Sigmoid colon (tissue), 7 donors: ENCODE data around the gene GRXCR1. TPM values are rescaled to one million over a fixed set of nuclear protein-coding genes. Genes with fewer than 3 reads are reported as not detected.

ENCODE experiments used
- DNase-seq: peaks from one replicate; pipeline ENCODE4 v3.0.0-alpha.2; 2019
- H3K27ac ChIP-seq, 4 donors: fragments of 200-600 bp; sonication (generic); one replicate each; pipeline ENCODE4 v1.5.1; 2016 to 2019; ENCODE audit warnings: mild to moderate bottlenecking in 1 of 4
- H3K27me3 ChIP-seq, 3 donors: fragments of 200-600 bp; sonication (generic); one replicate each; pipeline ENCODE4 v1.5.1; 2019; ENCODE audit warnings: mild to moderate bottlenecking in 1 of 3
- H3K36me3 ChIP-seq, 4 donors: fragments of 200-600 bp; sonication (generic); one replicate each; pipeline ENCODE4 v1.5.1; 2016 to 2019
- H3K4me1 ChIP-seq, 4 donors: fragments of 200-600 bp; sonication (generic); one replicate each; pipeline ENCODE4 v1.5.1; 2017 to 2019
- H3K4me3 ChIP-seq, 4 donors: fragments of 200-600 bp; sonication (generic); one replicate each; pipeline ENCODE4 v1.5.1; 2017 to 2019; ENCODE audit warnings: mild to moderate bottlenecking in 2 of 4, moderate library complexity in 1 of 4
- H3K9me3 ChIP-seq, 4 donors: fragments of 200-600 bp in 3 of 4; sonication (generic) in 3 of 4; one replicate each; pipeline versions ENCODE4 v1.5.1 to v1.6.1; 2013 to 2019
- CTCF ChIP-seq, 4 experiments: fragments of 450-650 bp in 3 of 4; fragments of 200-600 bp in 1 of 4; IDR thresholded peaks; one replicate each; pipeline ENCODE4 v1.5.1; 2016 to 2019; ENCODE audit warnings: antibody characterized with exemption in 4 of 4, mild to moderate bottlenecking in 3 of 4, moderate library complexity in 2 of 4
- EP300 ChIP-seq, 4 donors: sonication (generic); formaldehyde crosslinking; IDR thresholded peaks; one replicate each; pipeline ENCODE4 v1.6.1; 2017; ENCODE audit warnings: antibody characterized with exemption in 4 of 4
- POLR2A ChIP-seq, 2 donors: fragments of 450-650 bp; IDR thresholded peaks; one replicate each; pipeline ENCODE4 v1.6.1; 2016; ENCODE audit warnings: antibody characterized with exemption in 2 of 2, mild to moderate bottlenecking in 2 of 2, moderate library complexity in 2 of 2
- POLR2AphosphoS5 ChIP-seq, 4 donors: sonication (generic); formaldehyde crosslinking; IDR thresholded peaks; one replicate each; pipeline ENCODE4 v1.6.1; 2017; ENCODE audit warnings: antibody characterized with exemption in 4 of 4
- WGBS, 2 donors: extraction: QIAGEN DNeasy Blood & Tissue Kit; methylation state at CpG; one replicate each; pipeline ENCODE4 v1.1.7; 2013; 5-methylcytosine and 5-hydroxymethylcytosine counted together
- intact Hi-C: fragments of 100-400 bp; cut with DNase I; formaldehyde crosslinking; loops from one replicate; pipeline ENCODE4 v1.15.1; 2023
- polyA plus RNA-seq, 3 donors: library from polyadenylated mRNA; stranded (reverse); fragments of 200-250 nt; gene quantifications; one replicate each; pipeline ENCODE4 v1.2.3, GENCODE V29; 2013
- total RNA-seq, 4 donors: library from RNA; depleted of rRNA; stranded (reverse); fragments of >200 nt; gene quantifications; one replicate each; pipeline ENCODE4 v1.1.0, GENCODE V29; 2016
- donor health status: healthy with polysubstance abuse.
- donor health status: Bipolar disorder and iron deficiency.
- donor health status: healthy.

The GRXCR1 gene
- total and polyA plus RNA-seq, 7 donors: not detected

- TF ChIP-seq EP300 (IDR thresholded peaks at IDR 0.05) (no peak), CTCF (IDR thresholded peaks at IDR 0.05) (no peak), POLR2AphosphoS5 (IDR thresholded peaks at IDR 0.05) (no peak), POLR2A (IDR thresholded peaks at IDR 0.05) (no peak)
- no peak for DNase-seq
- no peaks in the 10 kb centered on the region for H3K27me3 ChIP-seq
- H3K4me3 ChIP-seq: no peak overlapping the region
- intact Hi-C loops: no loop called here
- no peak overlapping the region for H3K27ac ChIP-seq
- H3K36me3 ChIP-seq: no peaks in the 10 kb centered on the region
- H3K9me3 ChIP-seq: no peaks in the 10 kb centered on the region
- no peaks in the 10 kb centered on the region for H3K4me1 ChIP-seq
- WGBS, 2 donors: 79 to 92% methylated on average over 2 of the region's 2 CpGs
Measured at GRCh38 chr4:42917296-42917695, 24.8 kb downstream of the GRXCR1 start.

- no peaks in the 10 kb centered on the region for H3K4me1 ChIP-seq
- intact Hi-C loops: no loop called here
- no peaks in the 10 kb centered on the region for H3K36me3 ChIP-seq
- H3K27me3 ChIP-seq: no peaks in the 10 kb centered on the region
- TF ChIP-seq CTCF (IDR thresholded peaks at IDR 0.05) (no peak), EP300 (IDR thresholded peaks at IDR 0.05) (no peak), POLR2AphosphoS5 (IDR thresholded peaks at IDR 0.05) (no peak), POLR2A (IDR thresholded peaks at IDR 0.05) (no peak)
- DNase-seq: no peak
- H3K9me3 ChIP-seq: no peaks in the 10 kb centered on the region
- H3K27ac ChIP-seq: no peak overlapping the region
- H3K4me3 ChIP-seq: no peak overlapping the region
Measured at GRCh38 chr4:42923431-42923830, 30.9 kb downstream of the GRXCR1 start.

DNA sequence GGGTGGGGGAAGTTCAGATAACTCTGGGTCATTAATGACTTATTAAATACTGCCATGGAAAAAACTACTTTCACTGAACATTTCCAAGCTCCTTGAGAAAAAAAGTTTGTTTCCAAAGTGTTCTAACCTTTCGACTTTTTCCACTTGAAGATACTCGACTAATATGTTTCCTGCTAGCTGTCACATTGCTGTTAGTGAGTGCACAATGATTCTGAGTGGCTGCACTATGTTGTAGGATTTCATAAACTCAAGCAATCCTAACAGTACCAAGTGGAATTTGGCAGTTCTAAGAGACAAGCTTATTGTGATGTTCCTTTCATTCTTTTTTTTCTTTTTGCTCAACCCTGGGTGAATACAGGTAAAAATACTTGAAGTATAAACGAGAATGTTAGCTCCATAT lies 33.4 kb downstream of the GRXCR1 start:
- no peak for TF ChIP-seq POLR2A (IDR thresholded peaks at IDR 0.05)
- TF ChIP-seq CTCF (IDR thresholded peaks at IDR 0.05): no peak
- TF ChIP-seq POLR2AphosphoS5 (IDR thresholded peaks at IDR 0.05): no peak
- no peak for TF ChIP-seq EP300 (IDR thresholded peaks at IDR 0.05)
- intact Hi-C loops: no loop called here
- no peak overlapping the region for H3K27ac ChIP-seq

DNA sequence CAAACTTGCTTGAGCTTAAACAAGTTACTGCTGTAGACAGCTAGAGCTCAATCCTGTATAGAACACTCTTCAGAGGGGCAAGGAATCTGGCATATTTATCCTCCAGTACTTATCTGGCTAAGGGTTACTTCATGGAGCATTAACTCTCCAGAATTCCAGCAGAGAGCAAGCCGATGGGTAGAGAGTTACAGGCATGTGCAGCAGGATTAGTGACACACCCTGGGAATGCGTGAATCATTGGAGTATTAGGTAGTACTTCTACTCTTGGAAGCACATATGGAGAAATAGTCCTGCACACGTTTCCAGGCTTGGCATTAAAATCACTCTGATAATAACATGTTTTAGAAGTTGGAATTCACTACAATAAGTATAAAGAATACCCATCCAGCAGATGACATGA lies 35.4 kb downstream of the GRXCR1 start:
- no peaks in the 10 kb centered on the region for H3K36me3 ChIP-seq
- H3K4me1 ChIP-seq: no peaks in the 10 kb centered on the region
- no peaks in the 10 kb centered on the region for H3K9me3 ChIP-seq
- no peak for TF ChIP-seq POLR2A (IDR thresholded peaks at IDR 0.05)
- intact Hi-C loops: no loop called here
- DNase-seq: no peak
- H3K4me3 ChIP-seq: no peak overlapping the region
- 56 to 75% methylated on average over 3 of the region's 3 CpGs for WGBS, 2 donors
- no peaks in the 10 kb centered on the region for H3K27me3 ChIP-seq
- H3K27ac ChIP-seq: no peak overlapping the region

More for the DNA sequence above, 33.4 kb downstream of the GRXCR1 start:
- 42 to 53% methylated on average over 3 of the region's 3 CpGs for WGBS, 2 donors
- Histone ChIP-seq H3K36me3 (no peaks in the 10 kb centered on the region), H3K9me3 (no peaks in the 10 kb centered on the region), H3K4me3 (no peak overlapping the region), H3K27me3 (no peaks in the 10 kb centered on the region), H3K4me1 (no peaks in the 10 kb centered on the region)
- no peak for DNase-seq

DNA sequence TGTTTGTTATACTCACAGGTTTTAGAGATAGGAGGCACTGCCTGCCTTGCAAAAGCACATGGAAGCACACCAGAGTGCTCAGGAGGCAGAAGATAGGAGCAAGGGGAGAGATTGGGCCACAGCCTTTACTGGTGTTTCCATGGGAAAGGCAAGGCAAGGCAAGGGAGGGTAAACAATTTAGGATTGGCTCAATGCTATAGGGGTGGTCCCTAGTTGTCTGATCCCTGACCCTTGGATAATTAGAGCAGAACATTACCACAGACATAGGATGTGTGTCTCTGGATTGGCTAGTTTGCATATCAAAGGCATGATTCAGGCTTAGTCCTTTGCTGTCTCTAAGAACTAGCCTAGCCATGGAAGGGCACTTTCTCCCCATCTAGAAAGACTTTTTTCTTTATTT lies 36.1 kb downstream of the GRXCR1 start:
- H3K36me3 ChIP-seq: no peaks in the 10 kb centered on the region
- no peaks in the 10 kb centered on the region for H3K27me3 ChIP-seq
- H3K4me3 ChIP-seq: no peak overlapping the region
- intact Hi-C loops: no loop called here
- no peak overlapping the region for H3K27ac ChIP-seq
- no peaks in the 10 kb centered on the region for H3K4me1 ChIP-seq
- DNase-seq: no peak
- TF ChIP-seq EP300 (IDR thresholded peaks at IDR 0.05) (no peak), CTCF (IDR thresholded peaks at IDR 0.05) (no peak), POLR2AphosphoS5 (IDR thresholded peaks at IDR 0.05) (no peak), POLR2A (IDR thresholded peaks at IDR 0.05) (no peak)
- no peaks in the 10 kb centered on the region for H3K9me3 ChIP-seq
